ENCODE results near the gene MACROD1.

The MACROD1 gene

DNA sequence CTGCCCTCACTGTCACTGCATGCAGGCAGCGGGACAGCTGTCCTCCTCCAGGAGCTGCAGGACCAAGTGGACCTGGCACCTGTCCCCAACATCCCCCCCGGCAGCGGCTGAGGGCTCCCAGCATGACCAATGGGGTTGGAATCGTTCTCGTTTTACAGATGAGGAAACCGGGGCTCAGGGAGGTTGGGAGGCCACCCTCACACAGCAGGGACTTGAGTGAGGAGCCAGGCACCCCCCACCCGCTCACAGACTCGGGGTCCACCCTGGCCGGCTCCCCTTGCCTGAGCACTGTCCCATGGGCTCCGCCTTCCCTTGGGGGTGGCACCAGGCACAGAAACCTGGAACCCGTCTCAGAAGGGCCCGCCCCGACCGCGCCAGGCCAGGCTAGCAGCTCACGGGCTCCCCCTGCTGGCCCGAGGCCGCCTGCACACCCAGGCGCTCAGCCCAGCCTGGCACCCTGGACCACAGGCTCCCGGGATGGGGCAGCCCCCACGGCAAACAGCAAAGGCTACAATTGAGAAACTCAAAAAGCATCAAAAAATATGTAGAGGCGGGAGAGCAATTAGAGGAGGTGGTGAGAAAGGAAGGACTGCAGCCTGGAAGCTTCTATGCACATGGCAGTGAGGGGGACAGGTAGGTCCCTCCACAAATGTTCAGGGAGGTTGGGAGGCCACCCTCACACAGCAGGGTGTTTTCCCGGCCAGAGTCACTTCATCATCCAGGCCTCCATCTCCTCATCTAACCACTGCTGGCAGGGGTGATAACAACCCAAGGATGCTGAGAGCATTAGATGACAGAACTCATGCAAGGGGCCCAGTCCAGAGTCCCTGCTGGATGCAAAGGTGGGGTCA is 12.8 kb downstream of the MACROD1 start:
- DNase-seq (ENCODE audit: low read depth in 2 of 2) = peak; percentile 48 to 68

- no peak for DNase-seq (ENCODE audit: low read depth in 2 of 2)
Observed at GRCh38 chr11:64151337-64151736, 14.6 kb downstream of the MACROD1 start.

GRCh38 chr11:64150481-64151239 is 15.3 kb downstream of the MACROD1 start:
- DNase-seq (ENCODE audit: low read depth in 2 of 2) = no peak

DNA sequence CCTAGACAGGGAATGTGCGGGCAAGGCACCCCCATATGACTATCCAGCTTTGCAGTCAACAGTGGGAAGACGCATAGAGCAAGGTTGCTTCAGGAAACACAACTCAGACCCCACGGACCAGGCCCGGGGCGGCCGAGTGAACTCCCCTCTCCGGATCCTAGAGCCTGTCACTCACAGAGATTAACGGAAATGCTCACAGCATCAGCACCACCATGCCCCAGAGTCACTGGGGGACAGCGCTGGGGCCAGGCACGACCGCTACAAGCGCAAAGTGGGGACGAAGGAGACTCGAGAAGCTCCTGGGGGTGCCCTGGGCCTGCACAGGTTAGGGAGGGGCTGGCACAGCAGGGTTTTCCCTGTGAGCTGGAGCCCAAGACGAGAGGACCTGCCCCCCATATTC is 15.9 kb downstream of the MACROD1 start:
- DNase-seq (ENCODE audit: low read depth in 2 of 2) = no peak

DNA sequence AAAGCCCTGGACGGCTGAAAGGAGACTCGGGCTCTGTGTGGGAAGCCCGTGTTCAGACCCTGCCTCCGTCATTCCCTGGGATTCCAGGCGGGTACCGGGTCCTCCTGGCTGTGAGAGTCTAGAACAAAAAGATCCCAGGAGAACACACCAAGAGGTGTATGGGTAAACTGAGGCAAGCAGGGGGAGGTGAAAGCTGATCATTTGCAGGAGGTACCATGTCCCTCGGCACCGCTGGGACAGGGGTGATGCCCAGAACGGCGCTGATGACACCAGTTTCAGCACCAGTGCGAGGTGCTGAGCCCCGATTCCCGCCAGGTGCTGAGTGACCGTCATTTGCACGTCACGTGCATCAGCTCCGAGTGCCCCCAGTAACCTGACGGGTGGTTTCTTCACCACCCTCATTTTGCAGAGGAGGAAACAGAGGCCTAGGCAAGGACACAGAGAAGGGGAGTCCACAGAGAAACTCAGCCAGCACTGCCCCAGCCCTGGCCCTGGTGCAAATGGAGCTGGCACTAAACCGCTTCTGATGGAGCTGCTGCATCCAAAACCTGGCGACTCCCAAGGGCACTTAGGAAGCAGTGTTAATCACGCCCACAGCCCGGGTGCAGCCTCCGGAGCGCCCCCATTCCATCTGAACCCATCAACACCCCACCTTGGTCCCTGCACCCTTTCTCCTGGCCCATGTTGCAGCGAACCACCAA is 16.8 kb downstream of the MACROD1 start:
- DNase-seq (ENCODE audit: low read depth in 2 of 2) = no peak

DNA sequence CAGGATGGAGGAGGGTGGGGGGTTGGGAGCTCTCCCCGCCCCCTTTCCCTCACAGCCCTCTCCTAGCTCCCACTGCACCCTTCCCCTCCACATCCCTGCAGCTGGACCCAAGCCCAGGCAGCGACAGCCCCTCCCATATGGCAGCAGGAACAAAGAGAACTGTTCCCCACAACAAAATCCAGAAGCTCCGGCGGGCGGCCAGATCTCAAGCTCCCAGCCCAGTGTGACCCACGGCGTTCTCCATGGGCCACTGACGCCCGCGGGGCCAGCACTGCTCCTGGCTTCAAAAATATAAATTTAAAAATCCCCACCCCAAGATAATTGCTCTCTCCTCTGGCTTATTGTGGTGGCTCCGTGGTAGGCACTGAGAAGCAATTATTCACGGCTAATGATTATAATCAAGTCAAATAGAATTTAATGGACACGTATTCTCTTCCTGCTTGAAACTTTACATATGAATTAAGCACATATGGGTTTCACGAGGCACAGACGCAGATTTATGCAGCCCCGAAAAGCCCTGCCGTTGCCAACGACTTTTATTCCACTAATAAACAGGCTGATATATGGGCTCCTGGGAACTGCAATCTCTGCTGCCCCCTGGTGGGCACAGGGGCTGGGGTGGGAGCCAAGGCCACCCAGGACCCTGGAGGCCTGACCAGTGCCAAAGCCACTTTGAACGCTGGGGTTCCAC is 17.5 kb downstream of the MACROD1 start:
- peak; percentile 39 to 65 for DNase-seq (ENCODE audit: low read depth in 2 of 2)

- peak; percentile 7 to 58 for DNase-seq (ENCODE audit: low read depth in 2 of 2)
Observed at GRCh38 chr11:64146036-64146955, 19.6 kb downstream of the MACROD1 start.

DNA sequence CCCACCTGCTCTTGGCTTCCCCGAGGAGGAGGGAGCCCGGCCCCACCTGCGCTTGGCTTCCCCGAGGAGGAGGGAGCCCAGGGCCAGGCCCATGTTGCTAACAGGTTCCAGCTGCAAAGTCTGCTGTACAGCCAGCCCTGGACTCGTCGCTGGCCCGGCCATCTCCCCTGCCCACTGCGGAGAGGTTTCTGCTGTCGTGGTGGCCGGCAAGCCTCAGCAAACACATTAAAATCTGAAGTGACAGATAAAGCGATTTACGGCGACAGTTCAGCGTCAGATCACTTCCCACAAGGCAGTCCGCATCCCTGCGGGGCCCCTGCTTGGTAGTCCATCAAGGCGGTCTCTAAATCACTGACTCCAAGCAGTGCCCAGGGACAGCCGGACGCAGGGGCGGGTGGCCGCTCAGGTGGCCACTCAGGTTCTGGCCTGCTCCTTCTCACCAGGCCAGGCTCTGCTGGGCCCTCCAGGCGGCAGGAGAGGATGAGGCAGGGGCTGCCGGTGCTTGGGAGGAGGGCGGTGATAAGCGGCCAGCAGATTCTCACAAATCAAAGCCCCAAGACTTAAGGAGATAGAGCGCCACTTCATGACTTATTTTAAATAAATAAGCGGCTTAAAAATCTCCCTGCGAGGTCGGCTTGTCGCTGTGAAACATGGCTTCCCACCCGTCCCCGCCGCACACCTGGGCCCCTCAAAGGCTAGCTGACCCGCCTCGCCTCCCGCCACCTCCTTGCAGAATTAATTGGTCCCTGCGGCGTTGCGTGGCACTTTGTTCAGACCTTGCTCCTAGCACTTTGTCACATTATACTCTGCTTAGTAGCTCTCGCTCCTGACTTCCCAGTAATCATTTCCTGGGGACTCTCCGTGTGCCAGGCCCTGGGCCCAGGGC is 21.1 kb downstream of the MACROD1 start:
- DNase-seq (ENCODE audit: low read depth in 2 of 2) = no peak

DNA sequence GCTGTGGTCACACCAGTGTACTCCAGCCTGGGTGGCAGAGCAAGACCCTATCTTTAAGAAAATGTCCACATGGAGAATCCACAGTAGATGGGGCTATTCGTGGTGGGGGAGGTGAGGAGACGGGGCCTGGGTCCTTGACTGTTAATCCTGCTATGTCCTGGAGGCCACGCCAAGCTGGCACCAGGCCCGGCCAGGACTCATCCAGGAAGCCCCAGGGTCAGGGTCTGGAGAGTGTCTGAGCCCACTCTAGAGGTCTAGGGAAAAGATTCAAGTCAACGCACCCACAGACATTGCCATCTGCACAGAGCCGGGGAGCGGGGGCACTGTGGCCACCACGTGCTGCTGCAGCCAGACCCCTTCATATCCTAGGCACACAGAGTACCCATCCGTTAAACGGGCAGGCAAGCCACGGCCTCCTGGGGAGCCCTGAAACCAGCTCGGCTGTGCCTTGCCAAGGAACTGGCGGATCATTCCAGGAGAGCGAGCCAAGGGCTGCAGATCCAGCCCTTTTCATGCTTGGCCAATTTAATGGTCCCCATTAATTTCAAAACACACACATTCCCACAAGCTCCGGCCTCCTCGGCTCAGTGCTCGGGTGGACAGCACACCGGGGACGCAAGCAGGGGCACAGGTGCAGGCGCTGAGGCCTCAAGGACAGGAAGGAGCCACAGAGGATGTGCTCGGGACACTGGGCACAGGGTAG is 24.7 kb downstream of the MACROD1 start:
- no peak for DNase-seq (ENCODE audit: low read depth in 2 of 2)

DNA sequence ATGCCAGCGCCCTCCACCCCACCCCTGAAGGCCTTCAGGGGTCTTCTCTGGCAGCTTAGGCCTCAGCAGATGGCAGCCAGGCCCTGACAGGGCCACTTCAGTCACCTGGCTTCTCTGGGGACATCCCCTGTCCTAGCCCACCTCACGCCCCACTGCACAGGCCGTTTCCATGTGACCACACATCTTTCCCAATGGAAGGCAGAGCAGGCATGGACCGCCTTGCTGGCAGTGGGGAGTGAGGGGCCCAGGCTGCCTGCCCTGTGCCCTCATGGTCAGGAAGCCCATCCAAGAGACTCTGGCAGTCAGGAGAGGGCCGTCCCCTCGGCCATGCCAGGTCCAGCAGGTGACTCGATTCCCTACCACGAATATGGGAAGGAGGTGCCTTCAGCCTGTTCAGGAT is 25.8 kb downstream of the MACROD1 start:
- DNase-seq (ENCODE audit: low read depth in 2 of 2) = no peak

- DNase-seq (ENCODE audit: low read depth in 2 of 2) = no peak
Observed at GRCh38 chr11:64139049-64139448, 26.9 kb downstream of the MACROD1 start.

DNA sequence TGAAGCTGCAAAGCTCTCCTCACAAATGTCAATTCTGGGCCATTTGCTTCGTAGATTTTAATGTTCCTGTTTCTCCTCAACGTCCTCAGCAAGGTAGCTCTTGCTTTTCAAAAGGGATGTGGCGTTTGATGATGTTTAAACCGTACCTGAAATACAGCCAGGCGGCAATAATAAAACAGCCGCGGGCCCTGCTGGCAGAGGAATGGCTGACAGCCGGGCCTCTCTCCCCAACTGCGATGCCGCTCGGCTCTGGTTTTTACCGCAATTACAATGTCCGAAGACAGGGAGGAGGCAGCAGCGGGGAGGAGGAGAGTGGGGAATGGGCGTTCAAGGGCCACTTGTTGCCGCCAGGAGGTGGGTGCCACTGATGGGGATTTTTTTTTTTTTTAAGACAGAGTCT is 27.5 kb downstream of the MACROD1 start:
- no peak for DNase-seq (ENCODE audit: low read depth in 2 of 2)

- no peak for DNase-seq (ENCODE audit: low read depth in 2 of 2)
Observed at GRCh38 chr11:64136765-64137441, 29.0 kb downstream of the MACROD1 start.

- DNase-seq (ENCODE audit: low read depth in 2 of 2) = no peak
Observed at GRCh38 chr11:64135711-64136110, 30.2 kb downstream of the MACROD1 start.

DNA sequence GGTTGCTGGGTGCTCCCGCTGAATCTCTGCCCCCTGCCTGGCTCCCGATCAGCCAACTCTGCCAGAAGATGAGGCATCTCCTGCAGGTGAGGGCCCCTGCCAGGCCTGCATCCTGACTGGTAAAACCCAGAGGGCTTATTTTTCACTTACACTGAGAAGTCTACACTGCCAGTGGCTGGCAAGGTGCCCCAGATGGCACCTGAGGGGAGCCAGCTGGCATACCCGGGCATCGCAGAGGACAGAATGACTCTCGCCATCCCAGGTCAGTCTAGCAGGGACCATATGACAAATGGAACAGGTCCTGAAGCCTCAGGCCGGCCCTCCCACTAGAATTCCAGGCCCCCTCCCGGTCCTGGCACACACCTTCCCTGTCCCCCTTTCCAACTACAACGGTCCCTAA is 30.9 kb downstream of the MACROD1 start:
- DNase-seq (ENCODE audit: low read depth in 2 of 2) = no peak

GRCh38 chr11:64132982-64133705 is 32.8 kb downstream of the MACROD1 start:
- DNase-seq (ENCODE audit: low read depth in 2 of 2) = no peak

- DNase-seq (ENCODE audit: low read depth in 2 of 2) = no peak
Observed at GRCh38 chr11:64132191-64132771, 33.6 kb downstream of the MACROD1 start.

All from stimulated activated CD4-positive, alpha-beta T cell treated with anti-CD3 and anti-CD28 coated beads, Interleukin-12 subunit alpha, Interleukin-12 subunit beta, amount 100 ng/mL, for 24 hours (primary cell).